OCI-LY3 (cell line): ENCODE data around the gene WDR86.

Experiments used
- H2AFZ ChIP-seq: fragments of 200-600, 300-600 bp; shearing (Covaris generic); 2 replicates; pipeline ENCODE4 v1.6.0; 2014; ENCODE audit warnings: antibody characterized with exemption, low read depth, low read length
- H3K27ac ChIP-seq: fragments of 200-600, 300-600 bp; sonication (generic); 2 replicates; pipeline ENCODE4 v1.5.1; 2014; ENCODE audit warnings: mild to moderate bottlenecking, low read length, moderate library complexity, mixed read lengths
- H3K27me3 ChIP-seq: fragments of 200-600, 300-600 bp; sonication (generic); 2 replicates; pipeline ENCODE4 v1.6.1; 2014; ENCODE audit warnings: low read depth, low read length, mixed read lengths
- H3K36me3 ChIP-seq: fragments of 200-600, 300-600 bp; sonication (generic); replicated peaks from 2 replicates; pipeline ENCODE3; 2014; ENCODE audit warnings: low read depth, low read length, mixed read lengths
- H3K4me1 ChIP-seq: fragments of 300-600, 200-600 bp; sonication (generic); 2 replicates; pipeline ENCODE4 v1.6.1; 2014; ENCODE audit warnings: low read length, mixed read lengths
- H3K4me2 ChIP-seq: fragments of 200-600, 300-600 bp; sonication (generic); 2 replicates; pipeline ENCODE4 v1.6.1; 2014; ENCODE audit warnings: low read length, mixed read lengths
- H3K4me3 ChIP-seq: fragments of 300-600, 200-600 bp; sonication (generic); 2 replicates; pipeline ENCODE4 v1.5.1; 2014; ENCODE audit warnings: antibody characterized with exemption, mild to moderate bottlenecking, low read length, moderate library complexity
- H3K79me2 ChIP-seq: fragments of 300-600, 200-600 bp; shearing (Covaris generic); 2 replicates; pipeline ENCODE4 v1.6.1; 2014; ENCODE audit warnings: mild to moderate bottlenecking, low read length, mixed read lengths
- H3K9ac ChIP-seq: fragments of 300-600, 200-600 bp; shearing (Covaris generic); 2 replicates; pipeline ENCODE4 v1.6.0; 2014; ENCODE audit warnings: mild to moderate bottlenecking, low read length, moderate library complexity
- H3K9me3 ChIP-seq: fragments of 200-600, 300-600 bp; shearing (Covaris generic); 2 replicates; pipeline ENCODE4 v1.6.1; 2014; ENCODE audit warnings: low read length, mixed read lengths; ENCODE audit not compliant: insufficient read depth
- H4K20me1 ChIP-seq: fragments of 200-600, 300-600 bp; sonication (generic); 2 replicates; pipeline ENCODE4 v1.6.1; 2016; ENCODE audit warnings: low read length, mixed read lengths; ENCODE audit not compliant: insufficient read depth
- EZH2phosphoT487 ChIP-seq: fragments of 200-600 bp; shearing (Covaris generic); IDR thresholded peaks from 2 replicates; pipeline ENCODE4 v1.6.1; 2018; ENCODE audit warnings: antibody characterized with exemption, mixed run types, low read depth
- TF ChIP-seq, protein P1 (sequence below): fragments of 200-600, 300-600 bp; sonication (generic); IDR thresholded peaks from 2 replicates; pipeline ENCODE4 v1.5.1; 2014; ENCODE audit warnings: antibody characterized with exemption, low read length, low read depth

WDR86 gene

GRCh38 chr7:151415375-151416105, 5.7 kb upstream of the WDR86 start:
- Histone ChIP-seq H3K4me3 (no peak overlapping the region), H3K9ac (no peak overlapping the region), H3K27me3 (peaks cover 41% of the 10 kb centered on the region), H3K36me3 (no peaks in the 10 kb centered on the region), H3K4me2 (no peak overlapping the region), H2AFZ (no peak overlapping the region), H3K27ac (no peak overlapping the region), H3K9me3 (0 out of 2 replicates have a peak, but pooled peaks cover 3% of the 10 kb centered on the region), H4K20me1 (no peaks in the 10 kb centered on the region), H3K4me1 (no peaks in the 10 kb centered on the region), H3K79me2 (no peaks in the 10 kb centered on the region)
- TF ChIP-seq EZH2phosphoT487: no peak
- TF ChIP-seq, protein P1, sequence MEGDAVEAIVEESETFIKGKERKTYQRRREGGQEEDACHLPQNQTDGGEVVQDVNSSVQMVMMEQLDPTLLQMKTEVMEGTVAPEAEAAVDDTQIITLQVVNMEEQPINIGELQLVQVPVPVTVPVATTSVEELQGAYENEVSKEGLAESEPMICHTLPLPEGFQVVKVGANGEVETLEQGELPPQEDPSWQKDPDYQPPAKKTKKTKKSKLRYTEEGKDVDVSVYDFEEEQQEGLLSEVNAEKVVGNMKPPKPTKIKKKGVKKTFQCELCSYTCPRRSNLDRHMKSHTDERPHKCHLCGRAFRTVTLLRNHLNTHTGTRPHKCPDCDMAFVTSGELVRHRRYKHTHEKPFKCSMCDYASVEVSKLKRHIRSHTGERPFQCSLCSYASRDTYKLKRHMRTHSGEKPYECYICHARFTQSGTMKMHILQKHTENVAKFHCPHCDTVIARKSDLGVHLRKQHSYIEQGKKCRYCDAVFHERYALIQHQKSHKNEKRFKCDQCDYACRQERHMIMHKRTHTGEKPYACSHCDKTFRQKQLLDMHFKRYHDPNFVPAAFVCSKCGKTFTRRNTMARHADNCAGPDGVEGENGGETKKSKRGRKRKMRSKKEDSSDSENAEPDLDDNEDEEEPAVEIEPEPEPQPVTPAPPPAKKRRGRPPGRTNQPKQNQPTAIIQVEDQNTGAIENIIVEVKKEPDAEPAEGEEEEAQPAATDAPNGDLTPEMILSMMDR: no peak

GRCh38 chr7:151413241-151413640, 3.4 kb upstream of the WDR86 start:
- no peaks in the 10 kb centered on the region for H3K36me3 ChIP-seq
- H3K27ac ChIP-seq: no peak overlapping the region
- H3K9me3 ChIP-seq: no peaks in the 10 kb centered on the region
- H3K4me2 ChIP-seq: no peak overlapping the region
- no peak overlapping the region for H3K4me3 ChIP-seq
- H4K20me1 ChIP-seq: no peaks in the 10 kb centered on the region
- peaks cover 30% of the 10 kb centered on the region for H3K27me3 ChIP-seq
- no peaks in the 10 kb centered on the region for H3K79me2 ChIP-seq
- no peak overlapping the region for H3K9ac ChIP-seq
- no peak for TF ChIP-seq EZH2phosphoT487
- TF ChIP-seq, protein P1: no peak
- no peak overlapping the region for H2AFZ ChIP-seq
- no peaks in the 10 kb centered on the region for H3K4me1 ChIP-seq

GRCh38 chr7:151412318-151412717, 2.5 kb upstream of the WDR86 start:
- Histone ChIP-seq H3K27me3 (peaks cover 30% of the 10 kb centered on the region), H3K4me3 (no peak overlapping the region), H3K36me3 (no peaks in the 10 kb centered on the region), H2AFZ (no peak overlapping the region), H3K9ac (no peak overlapping the region), H3K4me2 (no peak overlapping the region), H3K79me2 (no peaks in the 10 kb centered on the region), H4K20me1 (no peaks in the 10 kb centered on the region), H3K27ac (no peak overlapping the region), H3K4me1 (no peaks in the 10 kb centered on the region), H3K9me3 (no peaks in the 10 kb centered on the region)
- TF ChIP-seq, protein P1: no peak
- no peak for TF ChIP-seq EZH2phosphoT487

GRCh38 chr7:151411551-151411950, 1.7 kb upstream of the WDR86 start:
- Histone ChIP-seq H3K4me1 (no peaks in the 10 kb centered on the region), H3K27ac (no peak overlapping the region), H3K36me3 (no peaks in the 10 kb centered on the region), H3K27me3 (peaks cover 30% of the 10 kb centered on the region), H3K9ac (no peak overlapping the region), H2AFZ (no peak overlapping the region), H3K9me3 (no peaks in the 10 kb centered on the region), H4K20me1 (no peaks in the 10 kb centered on the region), H3K79me2 (no peaks in the 10 kb centered on the region), H3K4me2 (no peak overlapping the region), H3K4me3 (no peak overlapping the region)
- TF ChIP-seq, protein P1: no peak
- no peak for TF ChIP-seq EZH2phosphoT487
